DLD1 (cell line): Measurements from ENCODE around the gene RRAGC.

Experiments used
- in situ Hi-C: cut with HindIII; loops from 2 replicates; pipeline ENCODE4 v1.10.0; 2017; ENCODE audit warnings: low sequenced_read_pairs

Gene RRAGC

GRCh38 chr1:38859561-38860453 lies at the start of gene RRAGC:
Gene RRAGC (minus strand): TSS chr1:38859772. CDS start chr1:38859646, 126 bp downstream.
- in situ Hi-C loops: loop anchor here (25.0 kb wide), 1 partner anchor 152 kb away; no protein-coding TSS in a partner anchor

DNA sequence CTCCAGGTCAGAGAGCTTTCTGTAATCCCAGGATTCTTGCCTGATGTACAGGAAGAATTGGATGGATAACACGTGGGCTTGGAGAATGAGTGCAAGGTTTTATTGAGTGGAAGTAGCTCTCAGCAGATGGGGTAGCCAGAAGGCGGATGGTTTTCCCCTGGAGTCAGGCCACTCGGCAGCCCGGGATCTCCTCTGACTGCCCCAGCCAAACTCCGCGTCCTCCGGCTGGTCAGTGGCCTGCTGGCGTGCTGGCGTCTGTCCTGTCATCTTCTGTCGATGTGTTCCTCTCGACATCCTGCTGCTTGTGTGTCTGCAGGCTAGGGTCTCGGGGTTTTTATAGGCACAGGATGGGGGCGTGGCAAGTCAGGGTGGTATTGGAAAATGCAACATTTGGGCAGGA lies 49.2 kb upstream of the RRAGC start:
- in situ Hi-C loops: no loop called here

DNA sequence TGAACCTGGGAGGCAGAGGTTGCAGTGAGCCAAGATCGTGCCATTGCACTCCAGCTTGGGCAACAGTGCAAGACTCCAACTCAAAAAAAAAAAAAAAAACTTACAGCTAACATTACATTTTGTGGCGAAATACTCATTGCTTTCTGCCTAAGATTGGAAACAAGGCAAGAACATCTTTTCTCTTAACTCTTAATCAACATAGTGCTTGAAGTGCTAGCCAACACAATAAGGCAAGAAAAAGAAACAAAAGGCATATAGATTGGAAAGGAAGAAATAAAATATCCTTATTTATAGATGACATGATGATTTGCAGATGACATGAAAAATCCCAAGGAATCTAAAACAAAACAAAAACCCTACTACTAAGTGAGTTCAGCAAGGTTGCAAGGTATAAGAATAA lies 46.4 kb upstream of the RRAGC start:
- in situ Hi-C loops: no loop called here

- in situ Hi-C loops: no loop called here
Measured at GRCh38 chr1:38899560-38899959, 40.0 kb upstream of the RRAGC start.

GRCh38 chr1:38898653-38899230 lies 39.2 kb upstream of the RRAGC start:
- in situ Hi-C loops: no loop called here

DNA sequence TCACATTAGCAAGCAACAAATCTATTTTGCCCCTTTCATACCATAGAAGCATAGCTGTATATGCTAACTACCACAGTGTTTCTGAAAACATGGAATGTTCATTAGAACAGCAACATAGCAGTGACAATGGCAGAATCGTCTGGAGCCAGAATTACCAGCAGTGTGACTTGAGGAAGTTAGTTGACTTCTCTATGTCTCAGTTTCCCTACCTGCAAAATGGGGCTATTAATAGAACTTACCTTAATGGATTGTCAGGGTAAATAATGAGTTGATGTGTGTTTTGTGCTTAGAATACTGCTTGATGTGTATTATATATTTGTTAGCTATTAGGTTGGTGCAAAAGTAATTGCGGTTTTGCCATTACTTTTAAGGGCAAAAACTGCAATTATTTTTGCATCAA lies 36.6 kb upstream of the RRAGC start:
- in situ Hi-C loops: no loop called here

DNA sequence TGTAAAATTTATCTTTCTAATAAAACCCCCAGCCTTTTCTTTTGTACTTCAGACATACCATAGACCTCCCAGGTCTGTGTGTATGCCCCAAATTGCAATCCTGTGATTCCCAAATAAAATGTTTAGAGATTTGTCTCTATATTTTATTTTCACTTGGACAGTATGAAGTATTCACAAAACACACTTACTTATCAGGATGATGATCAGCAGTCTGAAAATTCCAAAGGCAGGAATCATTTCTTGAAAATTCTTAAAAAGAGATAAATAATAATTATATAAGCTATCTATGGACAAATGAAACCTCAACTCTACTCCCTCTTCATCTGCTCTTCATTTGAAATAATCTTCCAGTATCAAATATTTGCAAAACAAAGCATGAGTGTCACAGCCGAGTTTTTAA lies 33.4 kb upstream of the RRAGC start:
- in situ Hi-C loops: no loop called here

GRCh38 chr1:38891753-38892152 lies 32.2 kb upstream of the RRAGC start:
- in situ Hi-C loops: no loop called here

- in situ Hi-C loops: no loop called here
Measured at GRCh38 chr1:38889589-38889988, 30.0 kb upstream of the RRAGC start.

GRCh38 chr1:38888423-38889333 lies 29.1 kb upstream of the RRAGC start:
- in situ Hi-C loops: no loop called here

DNA sequence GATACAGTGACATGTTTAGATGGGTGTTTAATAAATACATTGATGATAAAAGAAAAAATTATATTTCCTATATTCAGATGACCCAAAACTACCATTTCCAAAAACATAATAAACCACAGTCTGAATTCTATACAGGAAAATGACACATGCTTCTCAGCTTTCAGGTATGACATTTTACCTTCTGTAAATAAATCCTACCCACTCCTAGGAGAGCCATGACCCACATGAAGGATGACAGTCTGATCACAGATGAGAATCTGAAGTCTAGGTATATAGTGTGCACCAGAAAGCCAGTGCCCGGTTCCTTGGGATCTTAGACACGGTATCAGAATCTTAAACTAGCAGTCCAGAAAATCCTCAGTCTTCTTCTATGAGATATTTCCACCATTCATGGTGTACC lies 25.5 kb upstream of the RRAGC start:
- in situ Hi-C loops: no loop called here

- in situ Hi-C loops: no loop called here
Measured at GRCh38 chr1:38881487-38881886, 21.9 kb upstream of the RRAGC start, which contains the start of gene GJA9. Gene GJA9 (minus strand): TSS chr1:38881587. CDS start chr1:38876098, 5,489 bp downstream.

- in situ Hi-C loops: no loop called here
Measured at GRCh38 chr1:38875811-38876210, 16.2 kb upstream of the RRAGC start.

GRCh38 chr1:38873027-38873969 lies 13.7 kb upstream of the RRAGC start, which contains the start of gene MYCBP:
Gene MYCBP (minus strand): TSS chr1:38873348. CDS start chr1:38873305, 43 bp downstream.
- in situ Hi-C loops: loop anchor here (25.0 kb wide), 1 partner anchor 139 kb away; no protein-coding TSS in a partner anchor

DNA sequence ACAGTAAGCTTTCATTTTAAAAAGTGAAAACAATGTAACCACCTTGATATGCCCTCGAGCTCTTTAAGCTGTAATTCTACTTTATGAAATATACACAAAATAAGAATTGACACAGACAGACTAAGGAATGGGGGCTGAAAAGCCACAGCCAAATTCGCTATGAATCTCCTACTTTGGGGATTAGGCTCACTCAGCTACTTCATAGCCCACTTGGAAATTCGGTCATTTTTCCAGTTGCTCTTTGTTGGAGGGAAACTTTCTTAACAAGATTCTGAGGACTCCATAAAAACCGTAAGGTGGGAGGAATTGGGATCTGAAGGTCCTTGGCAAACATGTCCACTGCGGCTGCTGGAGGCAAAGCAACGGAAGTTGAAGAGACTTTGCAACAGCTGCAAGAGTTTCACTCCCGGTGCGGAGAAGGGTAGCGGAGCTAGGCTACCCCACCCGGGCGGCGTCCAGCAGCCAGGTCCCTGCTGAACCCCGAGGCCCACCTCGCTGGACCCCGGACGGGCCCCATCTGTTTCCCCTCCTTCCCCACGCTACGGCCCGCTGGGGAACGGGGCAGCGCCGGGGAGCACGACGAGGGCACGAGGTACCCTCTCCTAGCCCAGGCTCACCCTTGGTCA lies 12.9 kb upstream of the RRAGC start:
- in situ Hi-C loops: loop anchor here (25.0 kb wide), 1 partner anchor 140 kb away; no protein-coding TSS in a partner anchor

- in situ Hi-C loops: loop anchor here (25.0 kb wide), 1 partner anchor 141 kb away; no protein-coding TSS in a partner anchor
Measured at GRCh38 chr1:38870996-38871395, 11.4 kb upstream of the RRAGC start.

- in situ Hi-C loops: loop anchor here (25.0 kb wide), 1 partner anchor 145 kb away; no protein-coding TSS in a partner anchor
Measured at GRCh38 chr1:38867208-38867607, 7.6 kb upstream of the RRAGC start.

DNA sequence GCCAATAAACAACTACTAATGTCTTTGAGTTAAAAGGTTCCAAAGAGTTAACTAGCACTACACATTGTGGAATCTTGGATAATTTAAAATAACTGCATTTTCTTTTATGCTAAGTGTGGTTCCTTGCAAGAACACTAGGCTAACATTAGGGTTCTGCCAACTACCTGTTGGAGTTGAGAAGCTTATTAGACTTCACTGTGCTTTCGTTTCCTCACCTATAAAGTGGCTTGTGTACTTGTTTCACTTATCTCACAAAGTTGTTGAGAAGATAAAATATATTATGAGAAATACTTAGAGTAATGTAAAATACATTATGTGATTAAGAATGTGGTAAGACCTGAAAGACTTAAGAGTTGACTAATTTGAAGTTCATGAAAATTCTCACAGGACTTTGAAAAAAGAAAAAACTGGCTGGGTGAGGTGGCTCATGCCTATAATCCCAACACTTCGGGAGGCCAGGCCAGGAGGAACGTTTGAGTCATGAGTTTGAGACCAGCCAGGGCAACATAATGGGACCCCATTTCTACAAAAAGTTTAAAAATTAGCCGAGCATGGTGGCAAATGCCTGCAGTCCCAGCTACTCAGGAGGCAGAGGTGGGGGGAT lies 5.6 kb upstream of the RRAGC start:
- in situ Hi-C loops: loop anchor here (25.0 kb wide), 1 partner anchor 147 kb away; no protein-coding TSS in a partner anchor

DNA sequence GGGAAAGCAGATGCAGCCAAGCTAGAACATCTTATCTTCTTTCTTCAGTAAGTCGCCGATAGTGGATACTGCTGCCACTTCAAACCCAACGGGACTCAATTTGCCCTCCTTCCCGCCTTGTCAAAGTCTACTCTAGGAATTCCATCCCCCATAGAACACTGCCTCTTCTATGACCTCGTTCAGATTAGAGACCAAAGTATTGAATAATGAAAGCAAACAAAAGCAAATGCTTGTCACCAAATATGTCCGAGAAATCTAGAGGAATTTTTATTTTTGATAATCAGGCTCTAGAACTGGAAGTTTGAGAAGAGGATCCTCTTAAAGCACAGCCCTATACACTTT lies 853 bp upstream of the RRAGC start:
- in situ Hi-C loops: loop anchor here (25.0 kb wide), 1 partner anchor 152 kb away; no protein-coding TSS in a partner anchor
